Measurements from ENCODE around the gene KIF25. TPM values are rescaled to one million over a fixed set of nuclear protein-coding genes. Genes with fewer than 3 reads are reported as not detected.
"Not testable (repeated sequence)": the region's sequence is repeated elsewhere in the genome, so short reads cannot be mapped to it uniquely, and the experiment has no call there.

KIF25 gene
- total and polyA plus RNA-seq, 9 donors = 0.32 to 1.2 (median 0.74) TPM; not detected in 4

GRCh38 chr6:167972193-167972592 lies 25.3 kb upstream of the KIF25 start:
- Histone ChIP-seq H3K9me3 (no peaks in the 10 kb centered on the region), H3K4me1 (ENCODE audit: insufficient read depth) (peaks cover 2% of the 10 kb centered on the region), H3K4me3 (no peak overlapping the region), H3K27me3 (no peaks in the 10 kb centered on the region), H3K36me3 (no peaks in the 10 kb centered on the region), H3K27ac (no peak overlapping the region)
- no peak for DNase-seq
- WGBS, 3 donors = 94 to 97% (median 97%) methylated on average over 10 of the region's 10 CpGs
- intact Hi-C loops (cut with DNase I) = no loop called here
- TF ChIP-seq, protein P1, sequence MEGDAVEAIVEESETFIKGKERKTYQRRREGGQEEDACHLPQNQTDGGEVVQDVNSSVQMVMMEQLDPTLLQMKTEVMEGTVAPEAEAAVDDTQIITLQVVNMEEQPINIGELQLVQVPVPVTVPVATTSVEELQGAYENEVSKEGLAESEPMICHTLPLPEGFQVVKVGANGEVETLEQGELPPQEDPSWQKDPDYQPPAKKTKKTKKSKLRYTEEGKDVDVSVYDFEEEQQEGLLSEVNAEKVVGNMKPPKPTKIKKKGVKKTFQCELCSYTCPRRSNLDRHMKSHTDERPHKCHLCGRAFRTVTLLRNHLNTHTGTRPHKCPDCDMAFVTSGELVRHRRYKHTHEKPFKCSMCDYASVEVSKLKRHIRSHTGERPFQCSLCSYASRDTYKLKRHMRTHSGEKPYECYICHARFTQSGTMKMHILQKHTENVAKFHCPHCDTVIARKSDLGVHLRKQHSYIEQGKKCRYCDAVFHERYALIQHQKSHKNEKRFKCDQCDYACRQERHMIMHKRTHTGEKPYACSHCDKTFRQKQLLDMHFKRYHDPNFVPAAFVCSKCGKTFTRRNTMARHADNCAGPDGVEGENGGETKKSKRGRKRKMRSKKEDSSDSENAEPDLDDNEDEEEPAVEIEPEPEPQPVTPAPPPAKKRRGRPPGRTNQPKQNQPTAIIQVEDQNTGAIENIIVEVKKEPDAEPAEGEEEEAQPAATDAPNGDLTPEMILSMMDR (IDR thresholded peaks at IDR 0.05) = no peak
- no peak for TF ChIP-seq POLR2A (IDR thresholded peaks at IDR 0.05)
- no peak for TF ChIP-seq EP300 (IDR thresholded peaks at IDR 0.05)

DNA sequence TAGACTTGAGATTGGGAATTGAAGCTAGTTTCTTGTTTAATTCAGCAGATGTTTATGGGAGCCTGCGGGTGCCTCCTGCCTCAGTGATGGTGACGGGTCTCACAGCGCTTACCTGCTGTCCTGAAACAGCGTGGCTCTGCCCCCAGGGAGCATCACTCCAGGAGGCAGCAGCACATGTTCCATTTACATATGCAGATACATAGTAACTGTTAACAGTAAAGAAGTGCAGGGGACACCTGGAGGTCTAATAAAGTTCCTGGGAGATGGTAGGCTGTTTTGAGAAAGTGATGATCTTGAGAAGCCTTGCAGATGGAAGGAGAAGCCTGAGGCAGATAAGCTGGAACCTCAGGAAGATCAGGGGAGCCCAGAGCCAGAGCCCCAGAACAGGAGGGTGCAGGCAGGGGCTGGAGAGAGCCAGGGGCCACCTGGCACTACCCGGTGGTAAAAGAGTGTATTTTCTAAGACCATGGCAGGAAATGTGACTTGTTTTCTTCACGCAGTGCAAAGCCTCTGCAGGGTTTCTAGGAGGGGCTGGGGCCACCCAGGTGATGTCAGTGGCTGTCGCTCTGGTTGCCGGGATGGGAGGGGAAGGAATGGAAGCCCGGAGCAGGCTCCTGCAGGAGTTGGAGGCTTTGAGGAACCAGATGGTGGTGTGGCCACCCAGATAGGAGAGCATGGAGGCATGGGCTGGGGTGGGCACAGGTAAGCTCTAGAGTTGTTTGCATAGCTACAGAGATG lies 24.2 kb upstream of the KIF25 start:
- intact Hi-C loops (cut with DNase I) = no loop called here
- no peak for DNase-seq
- no peaks in the 10 kb centered on the region for H3K36me3 ChIP-seq
- H3K4me3 ChIP-seq = no peak overlapping the region
- H3K9me3 ChIP-seq = no peaks in the 10 kb centered on the region
- no peak for TF ChIP-seq POLR2A (IDR thresholded peaks at IDR 0.05)
- no peak for TF ChIP-seq EP300 (IDR thresholded peaks at IDR 0.05)
- TF ChIP-seq, protein P1 (IDR thresholded peaks at IDR 0.05) = no peak
- no peaks in the 10 kb centered on the region for H3K27me3 ChIP-seq
- H3K4me1 ChIP-seq (ENCODE audit: insufficient read depth) = peaks cover 2% of the 10 kb centered on the region
- WGBS, 3 donors = 85 to 93% (median 88%) methylated on average over 9 of the region's 9 CpGs
- no peak overlapping the region for H3K27ac ChIP-seq

- H3K27me3 ChIP-seq = no peaks in the 10 kb centered on the region
- no peak overlapping the region for H3K4me3 ChIP-seq
- DNase-seq = no peak
- TF ChIP-seq POLR2A (IDR thresholded peaks at IDR 0.05) (no peak), EP300 (IDR thresholded peaks at IDR 0.05) (no peak)
- TF ChIP-seq, protein P1 (IDR thresholded peaks at IDR 0.05) = no peak
- no peaks in the 10 kb centered on the region for H3K36me3 ChIP-seq
- WGBS, 3 donors = 42 to 65% (median 47%) methylated on average over 12 of the region's 12 CpGs
- no peak overlapping the region for H3K27ac ChIP-seq
- intact Hi-C loops (cut with DNase I) = no loop called here
- peaks cover 2% of the 10 kb centered on the region for H3K4me1 ChIP-seq (ENCODE audit: insufficient read depth)
- H3K9me3 ChIP-seq = no peaks in the 10 kb centered on the region
These were observed 22.7 kb upstream of the KIF25 start for GRCh38 chr6:167974640-167975344.

DNA sequence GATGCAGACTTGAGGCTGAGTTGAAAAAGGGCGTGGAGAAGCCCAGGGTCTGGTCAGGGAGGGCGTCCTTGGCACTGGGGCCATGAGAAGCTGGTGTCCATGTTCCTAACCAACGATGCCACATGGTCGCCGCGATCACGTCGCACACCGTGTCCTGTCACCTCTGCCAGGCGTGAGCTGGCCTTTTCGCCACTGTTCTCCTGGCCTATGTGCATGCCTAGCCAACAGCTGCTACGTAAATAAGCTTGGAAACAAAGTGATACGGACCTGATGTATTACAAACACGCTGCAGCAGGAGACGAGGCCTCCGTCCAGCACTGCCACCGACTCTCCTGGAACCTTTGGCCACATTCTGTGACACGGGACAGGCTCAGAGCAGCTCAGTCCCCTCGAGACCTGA lies 22.0 kb upstream of the KIF25 start:
- no peak for DNase-seq
- 84 to 92% (median 88%) methylated on average over 19 of the region's 19 CpGs for WGBS, 3 donors
- H3K27ac ChIP-seq = no peak overlapping the region
- no peaks in the 10 kb centered on the region for H3K36me3 ChIP-seq
- no peaks in the 10 kb centered on the region for H3K9me3 ChIP-seq
- H3K27me3 ChIP-seq = no peaks in the 10 kb centered on the region
- H3K4me1 ChIP-seq (ENCODE audit: insufficient read depth) = peaks cover 2% of the 10 kb centered on the region
- no peak overlapping the region for H3K4me3 ChIP-seq
- intact Hi-C loops (cut with DNase I) = no loop called here
- TF ChIP-seq, protein P1 (IDR thresholded peaks at IDR 0.05) = no peak
- TF ChIP-seq POLR2A (IDR thresholded peaks at IDR 0.05) (no peak), EP300 (IDR thresholded peaks at IDR 0.05) (no peak)

DNA sequence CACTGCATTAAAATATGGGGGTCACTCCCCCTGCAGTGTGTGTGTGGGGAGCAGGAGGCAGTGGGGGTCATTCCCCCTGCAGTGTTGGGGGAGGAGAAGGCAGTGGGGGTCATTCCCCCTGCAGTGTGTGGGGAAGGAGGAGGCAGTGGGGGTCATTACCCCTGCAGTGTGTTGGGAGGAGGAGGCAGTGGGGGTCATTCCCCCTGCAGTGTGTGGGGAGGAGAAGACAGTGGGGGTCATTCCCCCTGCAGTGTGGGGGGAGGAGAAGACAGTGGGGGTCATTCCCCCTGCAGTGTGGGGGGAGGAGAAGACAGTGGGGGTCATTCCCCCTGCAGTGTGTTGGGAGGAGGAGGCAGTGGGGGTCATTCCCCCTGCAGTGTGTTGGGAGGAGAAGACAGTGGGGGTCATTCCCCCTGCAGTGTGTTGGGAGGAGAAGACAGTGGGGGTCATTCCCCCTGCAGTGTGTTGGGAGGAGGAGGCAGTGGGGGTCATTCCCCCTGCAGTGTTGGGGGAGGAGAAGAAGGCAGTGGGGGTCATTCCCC lies 21.3 kb upstream of the KIF25 start:
- H3K27ac ChIP-seq; intact Hi-C loops (cut with DNase I); H3K36me3 ChIP-seq; H3K27me3 ChIP-seq; H3K9me3 ChIP-seq; H3K4me1 ChIP-seq (ENCODE audit: insufficient read depth); H3K4me3 ChIP-seq; DNase-seq: not testable (repeated sequence)

Measured in ovary (tissue), 9 donors.